DND-41 (cell line): ENCODE measurements around the gene ZNF28.
"Not testable (repeated sequence)": the region's sequence is repeated elsewhere in the genome, so short reads cannot be mapped to it uniquely, and the experiment has no call there.

Source experiments
- ATAC-seq: fragments of 200-7000 bp; cut with Tn5 transposase; 3 replicates; pipeline ENCODE4 v1.9.1; 2021; ENCODE audit warnings: low read depth; ENCODE audit not compliant: insufficient read depth
- DNase-seq: peaks from one replicate; pipeline ENCODE4 v3.0.0-alpha.2; 2020
- H2AFZ ChIP-seq: 2 replicates; pipeline ENCODE4 v1.6.0; 2012; ENCODE audit warnings: low read depth, low read length
- H3K27ac ChIP-seq: 2 replicates; pipeline ENCODE4 v1.5.1; 2012; ENCODE audit warnings: low read length, inconsistent platforms
- H3K27me3 ChIP-seq: fragments of 200-600 bp; sonication (generic); 2 replicates; pipeline ENCODE4 v1.6.0; 2012; ENCODE audit warnings: low read length, mild to moderate bottlenecking, inconsistent platforms; ENCODE audit not compliant: insufficient read depth, poor library complexity
- H3K36me3 ChIP-seq: 2 replicates; pipeline ENCODE4 v1.5.1; 2012; ENCODE audit warnings: low read length, inconsistent platforms; ENCODE audit not compliant: insufficient read depth
- H3K4me1 ChIP-seq: 2 replicates; pipeline ENCODE4 v1.5.1; 2012; ENCODE audit warnings: mild to moderate bottlenecking, low read length; ENCODE audit not compliant: insufficient read depth
- H3K4me2 ChIP-seq: 2 replicates; pipeline ENCODE4 v1.6.0; 2012; ENCODE audit warnings: mild to moderate bottlenecking, moderate library complexity, low read length, inconsistent platforms; ENCODE audit not compliant: insufficient read depth
- H3K4me3 ChIP-seq, 2 experiments: fragments of 200-600 bp in 1 of 2; shearing (Covaris generic) in 1 of 2; 2 replicates each; pipeline ENCODE4 v1.5.1; 2012 to 2016; ENCODE audit warnings: inconsistent platforms in 2 of 2, low read length in 2 of 2, mild to moderate bottlenecking in 2 of 2, low read depth in 1 of 2, moderate library complexity in 1 of 2
- H3K79me2 ChIP-seq: 2 replicates; pipeline ENCODE4 v1.6.0; 2012; ENCODE audit warnings: low read length, inconsistent platforms; ENCODE audit not compliant: insufficient read depth
- H3K9ac ChIP-seq: 2 replicates; pipeline ENCODE4 v1.6.0; 2012; ENCODE audit warnings: low read depth, mild to moderate bottlenecking, inconsistent platforms, low read length, moderate library complexity
- H3K9me3 ChIP-seq: 2 replicates; pipeline ENCODE4 v1.5.1; 2012; ENCODE audit warnings: low read length, moderate library complexity, mild to moderate bottlenecking, inconsistent platforms; ENCODE audit not compliant: insufficient read depth, severe bottlenecking
- H4K20me1 ChIP-seq: 2 replicates; pipeline ENCODE4 v1.6.0; 2012; ENCODE audit warnings: low read length; ENCODE audit not compliant: insufficient read depth
- EZH2 ChIP-seq: IDR thresholded peaks from 3 replicates; pipeline ENCODE4 v1.6.1; 2012; ENCODE audit warnings: borderline replicate concordance, low read depth, mild to moderate bottlenecking, moderate library complexity, low read length, inconsistent platforms; ENCODE audit not compliant: severe bottlenecking
- TF ChIP-seq, protein P1 (sequence below): IDR thresholded peaks from 2 replicates; pipeline ENCODE4 v1.5.1; 2012; ENCODE audit warnings: borderline replicate concordance, low read length, moderate library complexity, mild to moderate bottlenecking; ENCODE audit not compliant: poor library complexity, severe bottlenecking; ENCODE audit errors: extremely low read depth

The ZNF28 gene

DNA sequence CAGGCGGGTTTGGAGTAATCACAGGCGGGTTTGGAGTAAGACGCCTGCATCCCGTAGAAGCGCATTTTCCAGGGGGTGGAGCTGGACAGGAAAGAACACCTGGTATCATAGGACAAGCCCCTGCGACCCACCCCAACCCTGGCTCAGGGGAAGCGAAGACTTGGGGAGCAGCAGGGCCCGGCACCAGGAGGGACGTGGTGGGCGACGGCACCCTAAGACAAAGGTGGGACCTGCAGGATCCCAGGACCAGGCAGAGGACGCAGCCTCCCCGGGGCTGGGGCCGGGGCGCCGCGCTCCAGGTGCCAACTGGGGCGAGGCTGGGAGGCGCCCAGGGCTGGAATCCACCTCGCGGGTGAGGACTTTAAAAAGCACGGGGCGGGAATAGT is 35.4 kb downstream of the ZNF28 start:
- H3K9ac ChIP-seq, result peak overlapping the region; percentile 59
- peak overlapping the region; percentile 92 for H2AFZ ChIP-seq
- TF ChIP-seq, protein P1, sequence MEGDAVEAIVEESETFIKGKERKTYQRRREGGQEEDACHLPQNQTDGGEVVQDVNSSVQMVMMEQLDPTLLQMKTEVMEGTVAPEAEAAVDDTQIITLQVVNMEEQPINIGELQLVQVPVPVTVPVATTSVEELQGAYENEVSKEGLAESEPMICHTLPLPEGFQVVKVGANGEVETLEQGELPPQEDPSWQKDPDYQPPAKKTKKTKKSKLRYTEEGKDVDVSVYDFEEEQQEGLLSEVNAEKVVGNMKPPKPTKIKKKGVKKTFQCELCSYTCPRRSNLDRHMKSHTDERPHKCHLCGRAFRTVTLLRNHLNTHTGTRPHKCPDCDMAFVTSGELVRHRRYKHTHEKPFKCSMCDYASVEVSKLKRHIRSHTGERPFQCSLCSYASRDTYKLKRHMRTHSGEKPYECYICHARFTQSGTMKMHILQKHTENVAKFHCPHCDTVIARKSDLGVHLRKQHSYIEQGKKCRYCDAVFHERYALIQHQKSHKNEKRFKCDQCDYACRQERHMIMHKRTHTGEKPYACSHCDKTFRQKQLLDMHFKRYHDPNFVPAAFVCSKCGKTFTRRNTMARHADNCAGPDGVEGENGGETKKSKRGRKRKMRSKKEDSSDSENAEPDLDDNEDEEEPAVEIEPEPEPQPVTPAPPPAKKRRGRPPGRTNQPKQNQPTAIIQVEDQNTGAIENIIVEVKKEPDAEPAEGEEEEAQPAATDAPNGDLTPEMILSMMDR, result no peak
- no peak for TF ChIP-seq EZH2
- DNase-seq, result no peak
- H3K4me3 ChIP-seq, result peak overlapping the region; percentile 31 to 83; a peak in 3 of 4 replicates
- H3K79me2 ChIP-seq, result peaks cover 7% of the 10 kb centered on the region; the same call in 1 of the 2 replicates
- H3K27ac ChIP-seq, result no peak overlapping the region; the same call in 1 of the 2 replicates
- no peaks in the 10 kb centered on the region for H4K20me1 ChIP-seq
- no peaks in the 10 kb centered on the region for H3K9me3 ChIP-seq
- peaks cover 39% of the 10 kb centered on the region for H3K4me1 ChIP-seq
- no peaks in the 10 kb centered on the region for H3K36me3 ChIP-seq
- H3K4me2 ChIP-seq, result peak overlapping the region; percentile 86
- no peaks in the 10 kb centered on the region for H3K27me3 ChIP-seq
- ATAC-seq, result no peak; the same call in 2 of the 3 replicates

DNA sequence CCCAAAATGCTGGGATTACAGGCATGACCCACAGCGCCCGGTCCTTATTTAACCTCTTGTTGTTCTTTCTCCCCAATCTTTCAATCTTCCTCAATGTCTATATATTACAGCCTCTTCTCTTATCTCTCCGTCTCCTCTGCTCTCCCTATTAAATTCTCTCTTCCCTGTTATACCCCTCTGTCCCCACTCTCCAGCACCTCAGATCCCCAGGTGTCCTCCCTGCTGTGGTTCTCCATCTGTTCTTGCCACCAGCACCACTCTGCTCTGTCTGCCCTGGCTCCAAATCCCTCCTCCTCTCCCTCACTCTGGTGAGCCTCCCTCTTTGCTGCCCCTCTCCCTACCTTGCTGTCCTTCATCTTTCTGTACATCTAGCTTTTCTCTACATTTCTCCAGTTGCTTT is 35.9 kb downstream of the ZNF28 start:
- H2AFZ ChIP-seq, result no peak overlapping the region
- H4K20me1 ChIP-seq, result no peaks in the 10 kb centered on the region
- peak overlapping the region in 1 of 2 experiments; percentile 83; a peak in 1 of 4 replicates for H3K4me3 ChIP-seq
- H3K4me2 ChIP-seq, result peak overlapping the region; percentile 86
- no peak for TF ChIP-seq EZH2
- TF ChIP-seq, protein P1, result no peak
- ATAC-seq, result no peak
- H3K27ac ChIP-seq, result no peak overlapping the region
- no peaks in the 10 kb centered on the region for H3K36me3 ChIP-seq
- peaks cover 7% of the 10 kb centered on the region; the same call in 1 of the 2 replicates for H3K79me2 ChIP-seq
- peaks cover 39% of the 10 kb centered on the region for H3K4me1 ChIP-seq
- DNase-seq, result no peak
- H3K9me3 ChIP-seq, result no peaks in the 10 kb centered on the region
- peak overlapping the region; percentile 59 for H3K9ac ChIP-seq
- H3K27me3 ChIP-seq, result no peaks in the 10 kb centered on the region

DNA sequence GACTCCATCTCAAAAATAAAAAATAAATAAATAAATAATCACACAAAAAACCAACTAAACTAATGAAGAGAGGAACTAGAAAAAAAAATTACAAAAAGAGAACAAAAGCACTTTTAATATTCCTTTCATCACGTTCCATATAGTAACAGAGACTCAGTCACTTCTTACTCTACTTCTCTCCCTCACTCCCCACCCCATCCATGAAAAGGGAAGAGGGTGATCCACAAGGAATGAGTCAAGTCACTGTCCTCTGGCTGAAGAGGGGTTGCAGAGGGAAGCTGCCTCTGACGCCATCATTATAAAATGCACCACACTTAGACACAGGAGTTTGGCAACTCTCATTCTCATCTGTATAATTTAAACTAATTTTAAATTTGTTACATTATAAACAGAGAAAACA is 38.6 kb downstream of the ZNF28 start:
- not testable (repeated sequence) for H3K27ac ChIP-seq, H3K36me3 ChIP-seq, H2AFZ ChIP-seq, H3K9ac ChIP-seq, H3K9me3 ChIP-seq, H3K27me3 ChIP-seq, H4K20me1 ChIP-seq, H3K79me2 ChIP-seq, DNase-seq, H3K4me2 ChIP-seq, ATAC-seq, H3K4me3 ChIP-seq
- peaks cover 36% of the 10 kb centered on the region for H3K4me1 ChIP-seq

DNA sequence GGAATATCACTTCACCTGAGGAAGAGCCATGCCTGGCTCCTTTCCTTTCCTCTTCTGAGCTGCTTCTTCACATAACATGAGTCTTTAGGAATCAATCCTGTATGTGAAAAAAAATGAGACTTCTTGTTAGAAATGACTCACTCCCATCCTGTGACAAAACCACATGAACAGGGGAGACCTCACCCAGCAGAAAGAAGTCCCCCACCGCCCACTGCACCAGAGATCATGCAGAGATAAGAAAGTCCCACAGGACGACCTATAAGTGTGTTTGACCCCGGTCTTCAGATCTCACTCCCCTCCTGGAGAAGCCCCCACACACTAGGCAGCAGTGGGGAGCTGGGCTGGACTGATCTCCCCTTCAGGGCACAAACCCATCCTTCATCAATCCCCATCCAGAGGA is 42.6 kb downstream of the ZNF28 start:
- peak; percentile 77 for ATAC-seq
- peak; percentile 50 for DNase-seq

DNA sequence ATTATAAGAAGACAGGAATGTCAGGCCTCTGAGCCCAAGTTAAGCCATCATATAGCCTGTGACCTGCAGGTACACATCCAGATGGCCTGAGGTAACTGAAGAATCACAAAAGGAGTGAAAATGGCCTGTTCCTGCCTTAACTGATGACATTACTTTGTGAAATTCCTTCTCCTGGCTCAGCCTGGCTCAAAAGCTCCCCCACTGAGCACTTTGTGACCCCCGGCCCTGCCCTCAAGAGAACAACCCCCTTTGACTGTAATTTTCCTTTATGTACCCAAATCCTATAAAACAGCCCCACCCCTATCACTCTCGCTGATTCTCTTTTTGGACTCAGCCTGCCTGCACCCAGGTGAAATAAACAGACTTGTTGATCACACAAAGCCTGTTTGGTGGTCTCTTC is 65.0 kb downstream of the ZNF28 start:
- not testable (repeated sequence) for ATAC-seq, H3K36me3 ChIP-seq

More for the DNA sequence above, 42.6 kb downstream of the ZNF28 start:
- Histone ChIP-seq H3K36me3 (peaks cover 17% of the 10 kb centered on the region; the same call in 1 of the 2 replicates), H3K27me3 (no peaks in the 10 kb centered on the region), H3K9ac (no peak overlapping the region), H3K4me3 (no peak overlapping the region), H3K9me3 (no peaks in the 10 kb centered on the region), H3K4me2 (no peak overlapping the region), H3K79me2 (0 out of 2 replicates have a peak, but pooled peaks cover 5% of the 10 kb centered on the region), H3K4me1 (peaks cover 8% of the 10 kb centered on the region; the same call in 1 of the 2 replicates), H3K27ac (no peak overlapping the region), H2AFZ (no peak overlapping the region), H4K20me1 (no peaks in the 10 kb centered on the region)
- TF ChIP-seq, protein P1, result no peak
- TF ChIP-seq EZH2, result no peak

More for the DNA sequence above, 65.0 kb downstream of the ZNF28 start:
- H2AFZ ChIP-seq, H3K27ac ChIP-seq, H3K9ac ChIP-seq, H3K27me3 ChIP-seq, H3K4me1 ChIP-seq, H4K20me1 ChIP-seq, H3K4me3 ChIP-seq, H3K79me2 ChIP-seq, H3K9me3 ChIP-seq, H3K4me2 ChIP-seq, DNase-seq: not testable (repeated sequence)
